HepG2 (cell line): Measurements from ENCODE around the gene ACTN1. TPM values are rescaled to one million over a fixed set of nuclear protein-coding genes. Genes with fewer than 3 reads are reported as not detected.

Source experiments
- ATAC-seq: fragments of 200-7000 bp; cut with Tn5 transposase; 3 replicates; pipeline ENCODE4 v1.9.1; 2020; ENCODE audit warnings: mild to moderate bottlenecking, moderate library complexity
- BruUV-seq: library from RNA; stranded (reverse); fragments of 400-500 nt; replicated peaks from 2 replicates; lab custom pipeline; 2021; lab: Mats Ljungman, UMichigan
- CTCF ChIA-PET: fragments of 300-600 bp; formaldehyde crosslinking; extraction: SDS; loops from one replicate; lab custom pipeline; 2021; ENCODE audit warnings: low total read pairs, inconsistent platforms, low intra/inter-chr PET ratio; lab: Yijun Ruan, JAX
- POLR2A ChIA-PET: fragments of 350-600 bp; sonication (Branson Sonifier 250); formaldehyde crosslinking; loops from one replicate; lab custom pipeline; 2020; ENCODE audit warnings: antibody characterized with exemption, inconsistent platforms; lab: Yijun Ruan, JAX
- DNase-seq: peaks from one replicate; pipeline ENCODE4 v3.0.0-alpha.2; 2015; ENCODE audit warnings: low spot score
- FAIRE-seq: peaks from 3 replicates; lab custom pipeline; 2011; peaks lifted over from hg19 to GRCh38; lab: Jason Lieb, UNC
- H2AFZ ChIP-seq: one replicate; pipeline ENCODE4 v1.6.1; 2011; ENCODE audit warnings: low read length, inconsistent platforms
- H3K27ac ChIP-seq: fragments of 300-600 bp; 3 replicates; pipeline ENCODE4 v1.8.0; 2011; ENCODE audit warnings: mixed run types, mild to moderate bottlenecking, mixed read lengths, low read length, inconsistent platforms; ENCODE audit not compliant: insufficient read depth; ENCODE audit errors: extremely low read length
- H3K27me3 ChIP-seq, 2 experiments: fragments of 200-600 bp in 1 of 2; 2 replicates in 1 of 2; 3 replicates in 1 of 2; pipeline versions ENCODE4 v1.6.0 to v1.8.0; 2011; ENCODE audit warnings: low read length in 2 of 2, mild to moderate bottlenecking in 2 of 2, moderate library complexity in 2 of 2, inconsistent platforms in 1 of 2; ENCODE audit not compliant: insufficient read depth in 2 of 2, control insufficient read depth in 1 of 2
- H3K36me3 ChIP-seq, 2 experiments: fragments of 200-600 bp in 1 of 2; replicated peaks in 1 of 2; 2 replicates in 1 of 2; 3 replicates in 1 of 2; pipeline versions ENCODE4 v1.5.1 to v1.8.0; 2011; ENCODE audit warnings: low read length in 2 of 2, inconsistent platforms in 1 of 2; ENCODE audit not compliant: insufficient read depth in 2 of 2, control insufficient read depth in 1 of 2
- H3K4me1 ChIP-seq: 2 replicates; pipeline ENCODE4 v1.5.1; 2012; ENCODE audit warnings: low read length, inconsistent platforms; ENCODE audit not compliant: insufficient read depth
- H3K4me2 ChIP-seq: 2 replicates; pipeline ENCODE4 v1.6.0; 2011; ENCODE audit warnings: low read depth, low read length, inconsistent platforms
- H3K4me3 ChIP-seq, 3 experiments: fragments of 200-600 bp in 1 of 3; sonication (generic), shearing (Covaris generic) in 1 of 3; replicated peaks in 1 of 3; 2 replicates each; pipeline ENCODE4 v1.5.1; 2011 to 2016; ENCODE audit warnings: low read length in 3 of 3, inconsistent platforms in 2 of 3, low read depth in 2 of 3, mild to moderate bottlenecking in 2 of 3, control low read depth in 1 of 3, mixed read lengths in 1 of 3; ENCODE audit not compliant: insufficient read depth in 1 of 3
- H3K79me2 ChIP-seq: one replicate; pipeline ENCODE4 v1.6.1; 2011; ENCODE audit warnings: low read length, inconsistent platforms; ENCODE audit not compliant: insufficient read depth
- H3K9ac ChIP-seq: 2 replicates; pipeline ENCODE4 v1.6.0; 2011; ENCODE audit warnings: mild to moderate bottlenecking, low read depth, low read length, inconsistent platforms; ENCODE audit not compliant: insufficient read depth
- H3K9me3 ChIP-seq: 2 replicates; pipeline ENCODE4 v1.5.1; 2012; ENCODE audit warnings: mild to moderate bottlenecking, low read length
- H4K20me1 ChIP-seq: 2 replicates; pipeline ENCODE4 v1.6.0; 2011; ENCODE audit warnings: inconsistent platforms, mild to moderate bottlenecking, low read length, moderate library complexity; ENCODE audit not compliant: insufficient read depth
- AGO2 ChIP-seq: fragments of 200-400 bp; formaldehyde crosslinking; optimal IDR thresholded peaks from 2 replicates; pipeline ENCODE3; 2017; ENCODE audit warnings: mild to moderate bottlenecking, low read depth, low read length, moderate library complexity
- FOSL1 ChIP-seq: sonication (generic); formaldehyde crosslinking; IDR thresholded peaks from 2 replicates; pipeline ENCODE4 v1.9.0; 2021; ENCODE audit warnings: missing genetic modification reagents, borderline replicate concordance
- FOSL2 ChIP-seq: sonication (generic); formaldehyde crosslinking; IDR thresholded peaks from 2 replicates; pipeline ENCODE4 v1.4.0; 2020; ENCODE audit warnings: missing genetic modification reagents
- HNF4A ChIP-seq: sonication (generic); formaldehyde crosslinking; IDR thresholded peaks from 2 replicates; pipeline ENCODE4 v1.4.0; 2020; ENCODE audit warnings: missing genetic modification reagents
- HNF4G ChIP-seq, 2 experiments: sonication (generic) in 1 of 2; formaldehyde crosslinking in 1 of 2; IDR thresholded peaks; 2 replicates each; pipeline versions ENCODE4 v1.4.0 to v1.6.1; 2011 to 2020; ENCODE audit warnings: borderline replicate concordance in 2 of 2, low read depth in 2 of 2, mild to moderate bottlenecking in 2 of 2, low read length in 1 of 2, missing genetic modification reagents in 1 of 2, moderate library complexity in 1 of 2
- MAFF ChIP-seq: IDR thresholded peaks from 2 replicates; pipeline ENCODE4 v1.6.1; 2011; ENCODE audit warnings: low read depth, low read length, improper control_type of control experiment
- ZBTB7B ChIP-seq: sonication (generic); formaldehyde crosslinking; IDR thresholded peaks from 2 replicates; pipeline ENCODE4 v1.4.0; 2020; ENCODE audit warnings: missing genetic modification reagents
- WGBS: methylation state at CpG from one replicate; pipeline ENCODE4 v1.1.6; 2017; ENCODE audit warnings: low lambda C conversion rate; 5-methylcytosine and 5-hydroxymethylcytosine counted together
- in situ Hi-C: cut with HindIII; loops from 2 replicates; pipeline ENCODE4 v1.10.0; 2017; ENCODE audit warnings: low pct_unique_long_range_greater_than_20kb; ENCODE audit not compliant: extremely low pct_ligation_motif_present
- intact Hi-C: fragments of 100-400 bp; cut with micrococcal nuclease; formaldehyde crosslinking; loops from one replicate; pipeline ENCODE4 v1.10.0; 2022; ENCODE audit not compliant: unreplicated experiment
- polyA plus RNA-seq, 8 experiments: library from polyadenylated mRNA; depleted of rRNA in 3 of 8; stranded (reverse) in 7 of 8; unstranded in 1 of 8; fragments of >200 nt; fragmentation: Illumina TruSeq in 4 of 8; extraction: Trizol in 4 of 8; gene quantifications; 2 replicates each; pipeline versions ENCODE4 v1.2.1 to v1.2.3, GENCODE V29; 2011 to 2016; ENCODE audit warnings: low read depth in 4 of 8, missing spikeins in 1 of 8, mixed read lengths in 1 of 8; ENCODE audit not compliant: insufficient read depth in 1 of 8
- total RNA-seq, 5 experiments: library from RNA; depleted of rRNA; stranded (reverse); fragments of >200 nt; fragmentation: Illumina TruSeq; extraction: Trizol; gene quantifications; 2 replicates each; pipeline ENCODE4 v1.2.3, GENCODE V29; 2016; ENCODE audit warnings: low read depth in 1 of 5

The ACTN1 gene
- total and polyA plus RNA-seq, 2 of the 13 experiments (the other 11 are each of a cell fraction or from before 2014, with no cell fraction given) = 58.6 to 162 TPM

- TF ChIP-seq HNF4G (IDR thresholded peaks at IDR 0.05; ENCODE audit: borderline replicate concordance, low read depth, low read length) = peak; percentile 14; the same call in 1 of the 2 replicates
- no peak for TF ChIP-seq HNF4G (CRISPR knock-in tag; IDR thresholded peaks at IDR 0.05; ENCODE audit: borderline replicate concordance, low read depth)
- TF ChIP-seq FOSL2 (CRISPR knock-in tag) = peak; percentile 80
- peak; percentile 45; the same call in 1 of the 2 replicates for TF ChIP-seq FOSL1 (CRISPR knock-in tag)
- TF ChIP-seq HNF4A (CRISPR knock-in tag) = peak; percentile 25; the same call in 1 of the 2 replicates
These were observed 94.8 kb downstream of the ACTN1 start (continued) for GRCh38 chr14:68884031-68885030.

GRCh38 chr14:68882235-68882634 lies 96.9 kb downstream of the ACTN1 start:
- Histone ChIP-seq H3K4me3 (no peak overlapping the region), H3K79me2 (no peaks in the 10 kb centered on the region), H2AFZ (no peak overlapping the region), H3K9me3 (no peaks in the 10 kb centered on the region), H3K4me1 (peaks cover 40% of the 10 kb centered on the region), H3K36me3 (peaks cover 61 to 86% of the 10 kb centered on the region in 2 experiments), H3K27ac (no peak overlapping the region), H3K9ac (no peak overlapping the region), H4K20me1 (no peaks in the 10 kb centered on the region), H3K27me3 (no peaks in the 10 kb centered on the region), H3K4me2 (no peak overlapping the region)
- in situ Hi-C loops (no loop called here), intact Hi-C loops (no loop called here)
- no TSS peak for BruUV-seq
- FAIRE-seq (no peak), DNase-seq (no peak), ATAC-seq (no peak)
- ChIA-PET POLR2A (no interaction called here), CTCF (no interaction called here)
- 97% methylated on average over 5 of the region's 10 CpGs for WGBS
- TF ChIP-seq AGO2 = peak; percentile 40
- TF ChIP-seq MAFF = no peak
- TF ChIP-seq ZBTB7B (CRISPR knock-in tag) = no peak
